Activated CD4-positive, alpha-beta memory T cell treated with anti-CD3 and anti-CD28 coated beads for 36 hours (primary cell): Measurements from ENCODE around the gene TFDP1. TPM values are rescaled to one million over a fixed set of nuclear protein-coding genes. Genes with fewer than 3 reads are reported as not detected.

Experiments used
- CTCF ChIA-PET: fragments of 350-600 bp; sonication (Branson Sonifier 250); formaldehyde crosslinking; loops from one replicate; lab custom pipeline; 2021; ENCODE audit warnings: antibody characterized with exemption, inconsistent platforms; lab: Charles Lee
- POLR2A ChIA-PET: fragments of 350-600 bp; sonication (Branson Sonifier 250); formaldehyde crosslinking; loops from one replicate; lab custom pipeline; 2021; ENCODE audit warnings: antibody characterized with exemption; lab: Charles Lee
- DNase-seq: peaks from one replicate; pipeline ENCODE4 v3.0.0-alpha.2; 2020
- H3K27ac Mint-ChIP-seq: one replicate; pipeline ENCODE4 v1.8.0; 2021; ENCODE audit warnings: mixed read lengths
- H3K27me3 Mint-ChIP-seq: one replicate; pipeline ENCODE4 v1.8.0; 2021; ENCODE audit warnings: mixed read lengths
- H3K36me3 Mint-ChIP-seq: one replicate; pipeline ENCODE4 v1.8.0; 2021; ENCODE audit warnings: mixed read lengths
- H3K4me1 Mint-ChIP-seq: one replicate; pipeline ENCODE4 v1.8.0; 2021; ENCODE audit warnings: low read depth, mixed read lengths
- H3K4me3 Mint-ChIP-seq: one replicate; pipeline ENCODE4 v1.8.0; 2021; ENCODE audit warnings: mild to moderate bottlenecking, mixed read lengths
- H3K9me3 Mint-ChIP-seq: one replicate; pipeline ENCODE4 v1.8.0; 2021; ENCODE audit warnings: mixed read lengths
- intact Hi-C: fragments of 100-400 bp; cut with micrococcal nuclease; formaldehyde crosslinking; loops from one replicate; pipeline ENCODE4 v1.15.1; 2023
- total RNA-seq, 2 experiments: library from RNA; stranded (reverse); gene quantifications; one replicate each; pipeline ENCODE4 v1.2.3, GENCODE V29; 2021

The TFDP1 gene
- total RNA-seq, 2 experiments from 2014 or later, result 149 to 156 TPM

- no peak overlapping the region for H3K4me3 Mint-ChIP-seq
- intact Hi-C loops, result no loop called here
- H3K27me3 Mint-ChIP-seq, result no peaks in the 10 kb centered on the region
- no peak overlapping the region for H3K27ac Mint-ChIP-seq
- no peaks in the 10 kb centered on the region for H3K4me1 Mint-ChIP-seq
- no peak for DNase-seq
- ChIA-PET POLR2A (no interaction called here), CTCF (interaction anchor here (0.6 kb wide), 1 partner anchor 90 kb away, joined by 3 read pairs; no protein-coding TSS in a partner anchor)
- H3K9me3 Mint-ChIP-seq, result no peaks in the 10 kb centered on the region
- peaks cover 16% of the 10 kb centered on the region for H3K36me3 Mint-ChIP-seq
These were observed 30.8 kb upstream of the TFDP1 start for GRCh38 chr13:113553511-113554332.

GRCh38 chr13:113554333-113554700, 30.2 kb upstream of the TFDP1 start:
- ChIA-PET POLR2A (no interaction called here), CTCF (no interaction called here)
- Mint-ChIP-seq H3K9me3 (no peaks in the 10 kb centered on the region), H3K4me3 (no peak overlapping the region), H3K27ac (no peak overlapping the region), H3K4me1 (no peaks in the 10 kb centered on the region), H3K36me3 (peaks cover 16% of the 10 kb centered on the region), H3K27me3 (no peaks in the 10 kb centered on the region)
- DNase-seq, result no peak
- intact Hi-C loops, result no loop called here

GRCh38 chr13:113555141-113555540, 29.4 kb upstream of the TFDP1 start:
- no peaks in the 10 kb centered on the region for H3K27me3 Mint-ChIP-seq
- no peak for DNase-seq
- H3K4me1 Mint-ChIP-seq, result no peaks in the 10 kb centered on the region
- no peak overlapping the region for H3K4me3 Mint-ChIP-seq
- CTCF ChIA-PET, result no interaction called here
- intact Hi-C loops, result no loop called here
- no peaks in the 10 kb centered on the region for H3K9me3 Mint-ChIP-seq
- POLR2A ChIA-PET, result no interaction called here
- peaks cover 16% of the 10 kb centered on the region for H3K36me3 Mint-ChIP-seq
- H3K27ac Mint-ChIP-seq, result no peak overlapping the region

- CTCF ChIA-PET, result no interaction called here
- H3K4me3 Mint-ChIP-seq, result no peak overlapping the region
These were observed 27.5 kb upstream of the TFDP1 start for GRCh38 chr13:113557013-113557412.

GRCh38 chr13:113558461-113558860, 26.1 kb upstream of the TFDP1 start:
- H3K36me3 Mint-ChIP-seq, result peaks cover 2% of the 10 kb centered on the region
- no peak for DNase-seq
- H3K4me3 Mint-ChIP-seq, result no peak overlapping the region
- H3K9me3 Mint-ChIP-seq, result no peaks in the 10 kb centered on the region
- no peak overlapping the region for H3K27ac Mint-ChIP-seq
- H3K4me1 Mint-ChIP-seq, result no peaks in the 10 kb centered on the region
- ChIA-PET POLR2A (no interaction called here), CTCF (no interaction called here)
- intact Hi-C loops, result no loop called here
- H3K27me3 Mint-ChIP-seq, result no peaks in the 10 kb centered on the region

More at GRCh38 chr13:113557013-113557412, 27.5 kb upstream of the TFDP1 start:
- Mint-ChIP-seq H3K36me3 (peaks cover 6% of the 10 kb centered on the region), H3K27me3 (no peaks in the 10 kb centered on the region), H3K9me3 (no peaks in the 10 kb centered on the region), H3K27ac (no peak overlapping the region), H3K4me1 (no peaks in the 10 kb centered on the region)
- intact Hi-C loops, result no loop called here
- DNase-seq, result no peak
- POLR2A ChIA-PET, result no interaction called here

- POLR2A ChIA-PET, result no interaction called here
- Mint-ChIP-seq H3K4me1 (no peaks in the 10 kb centered on the region), H3K36me3 (no peaks in the 10 kb centered on the region), H3K4me3 (no peak overlapping the region), H3K9me3 (no peaks in the 10 kb centered on the region), H3K27me3 (no peaks in the 10 kb centered on the region), H3K27ac (no peak overlapping the region)
- CTCF ChIA-PET, result no interaction called here
- intact Hi-C loops, result no loop called here
- no peak for DNase-seq
These were observed 25.5 kb upstream of the TFDP1 start for GRCh38 chr13:113559061-113559460.

- H3K36me3 Mint-ChIP-seq, result no peaks in the 10 kb centered on the region
- H3K27me3 Mint-ChIP-seq, result no peaks in the 10 kb centered on the region
- no peak for DNase-seq
- no peak overlapping the region for H3K4me3 Mint-ChIP-seq
- CTCF ChIA-PET, result interaction anchor here (0.6 kb wide), 1 partner anchor 381 kb away, joined by 4 read pairs; no protein-coding TSS in a partner anchor
- intact Hi-C loops, result loop anchor here (10.0 kb wide), 1 partner anchor 615 kb away; no protein-coding TSS in a partner anchor
- no peak overlapping the region for H3K27ac Mint-ChIP-seq
- POLR2A ChIA-PET, result interaction anchor here (0.7 kb wide), 1 partner anchor 167 kb away, joined by 3 read pairs; no protein-coding TSS in a partner anchor
- H3K4me1 Mint-ChIP-seq, result no peaks in the 10 kb centered on the region
- H3K9me3 Mint-ChIP-seq, result no peaks in the 10 kb centered on the region
These were observed 24.5 kb upstream of the TFDP1 start for GRCh38 chr13:113559901-113560644.

GRCh38 chr13:113560645-113561416, 23.7 kb upstream of the TFDP1 start:
- DNase-seq, result no peak
- intact Hi-C loops, result loop anchor here (10.0 kb wide), 1 partner anchor 616 kb away; no protein-coding TSS in a partner anchor
- H3K4me3 Mint-ChIP-seq, result no peak overlapping the region
- ChIA-PET CTCF (interaction anchor here (0.6 kb wide), 1 partner anchor 382 kb away, joined by 4 read pairs; no protein-coding TSS in a partner anchor), POLR2A (no interaction called here)
- H3K4me1 Mint-ChIP-seq, result no peaks in the 10 kb centered on the region
- no peaks in the 10 kb centered on the region for H3K9me3 Mint-ChIP-seq
- no peaks in the 10 kb centered on the region for H3K27me3 Mint-ChIP-seq
- H3K36me3 Mint-ChIP-seq, result no peaks in the 10 kb centered on the region
- no peak overlapping the region for H3K27ac Mint-ChIP-seq

- intact Hi-C loops, result loop anchor here (10.0 kb wide), 1 partner anchor 617 kb away; no protein-coding TSS in a partner anchor
- POLR2A ChIA-PET, result no interaction called here
- no peaks in the 10 kb centered on the region for H3K4me1 Mint-ChIP-seq
- CTCF ChIA-PET, result interaction anchor here (0.8 to 1.1 kb wide), 2 partner anchors 58 to 96 kb away, joined by 3 read pairs; no protein-coding TSS in a partner anchor
- no peak for DNase-seq
- H3K27me3 Mint-ChIP-seq, result peaks cover 3% of the 10 kb centered on the region
- no peak overlapping the region for H3K4me3 Mint-ChIP-seq
- no peaks in the 10 kb centered on the region for H3K36me3 Mint-ChIP-seq
- H3K9me3 Mint-ChIP-seq, result no peaks in the 10 kb centered on the region
- no peak overlapping the region for H3K27ac Mint-ChIP-seq
These were observed 23.0 kb upstream of the TFDP1 start for GRCh38 chr13:113561417-113562084.

- CTCF ChIA-PET, result interaction anchor here (0.8 to 1.1 kb wide), 3 partner anchors 59 to 619 kb away, joined by 3 to 5 read pairs (median 3); no protein-coding TSS in a partner anchor
- intact Hi-C loops, result loop anchor here (10.0 kb wide), 1 partner anchor 617 kb away; no protein-coding TSS in a partner anchor
- Mint-ChIP-seq H3K4me3 (no peak overlapping the region), H3K9me3 (no peaks in the 10 kb centered on the region), H3K27ac (no peak overlapping the region), H3K36me3 (no peaks in the 10 kb centered on the region), H3K4me1 (no peaks in the 10 kb centered on the region), H3K27me3 (peaks cover 8% of the 10 kb centered on the region)
- DNase-seq, result peak; percentile 56
- POLR2A ChIA-PET, result no interaction called here
These were observed 22.3 kb upstream of the TFDP1 start for GRCh38 chr13:113562085-113562749.

- Mint-ChIP-seq H3K27ac (no peak overlapping the region), H3K4me3 (no peak overlapping the region), H3K36me3 (no peaks in the 10 kb centered on the region), H3K4me1 (no peaks in the 10 kb centered on the region), H3K27me3 (peaks cover 10% of the 10 kb centered on the region), H3K9me3 (no peaks in the 10 kb centered on the region)
- CTCF ChIA-PET, result interaction anchor here (0.8 to 1.1 kb wide), 2 partner anchors 97 to 620 kb away, joined by 3 to 5 read pairs; no protein-coding TSS in a partner anchor
- no peak for DNase-seq
- POLR2A ChIA-PET, result no interaction called here
- intact Hi-C loops, result loop anchor here (10.0 kb wide), 1 partner anchor 618 kb away; no protein-coding TSS in a partner anchor
These were observed 21.7 kb upstream of the TFDP1 start for GRCh38 chr13:113562844-113563243.
